Esophagus squamous epithelium (tissue), 4 donors: Measurements from ENCODE around the gene FYN.

Experiments
- CTCF ChIP-seq, 6 experiments: fragments of 450-650 bp in 4 of 6; fragments of 200-600 bp in 2 of 6; sonication (generic) in 2 of 6; IDR thresholded peaks; one replicate each; pipeline ENCODE4 v1.5.1; 2016 to 2019; ENCODE audit warnings: antibody characterized with exemption in 6 of 6, mild to moderate bottlenecking in 4 of 6, moderate library complexity in 4 of 6
- POLR2A ChIP-seq, 4 donors: fragments of 450-650 bp; IDR thresholded peaks; one replicate each; pipeline ENCODE4 v1.6.1; 2017; ENCODE audit warnings: antibody characterized with exemption in 4 of 4, mild to moderate bottlenecking in 4 of 4, moderate library complexity in 3 of 4

- TF ChIP-seq CTCF (IDR thresholded peaks at IDR 0.05) = no peak
- TF ChIP-seq POLR2A (IDR thresholded peaks at IDR 0.05) = no peak
Observed at GRCh38 chr6:111686932-111687266, 186.4 kb downstream of the FYN start.
